Natural killer cell (primary cell): Measurements from ENCODE around the gene LETMD1. TPM values are rescaled to one million over a fixed set of nuclear protein-coding genes. Genes with fewer than 3 reads are reported as not detected.

Experiments
- ATAC-seq, 3 donors: fragments of 150-1000 bp in 2 of 3; fragments of 200-7000 bp in 1 of 3; cut with Tn5 transposase; 1 replicate in 1 of 3; 2 replicates in 2 of 3; pipeline ENCODE4 v1.10.0; 2021; ENCODE audit warnings: mild to moderate bottlenecking in 2 of 3, moderate library complexity in 2 of 3
- DNase-seq, 2 donors: peaks; one replicate each; pipeline versions ENCODE4 v3.0.0 to v3.0.0-alpha.2; 2013 to 2021; ENCODE audit warnings: mixed read lengths in 1 of 2
- H3K27ac ChIP-seq: one replicate; pipeline ENCODE4 v1.5.1; 2013; ENCODE audit warnings: mild to moderate bottlenecking, low read length
- H3K27me3 ChIP-seq: one replicate; pipeline ENCODE4 v1.6.1; 2013; ENCODE audit warnings: low read length; ENCODE audit not compliant: control insufficient read depth, insufficient read depth
- H3K36me3 ChIP-seq: one replicate; pipeline ENCODE4 v1.6.1; 2013; ENCODE audit warnings: low read length; ENCODE audit not compliant: control insufficient read depth, insufficient read depth
- H3K4me1 ChIP-seq: one replicate; pipeline ENCODE4 v1.6.1; 2013; ENCODE audit warnings: low read length; ENCODE audit not compliant: control insufficient read depth, insufficient read depth
- H3K4me3 ChIP-seq: one replicate; pipeline ENCODE4 v1.5.1; 2013; ENCODE audit warnings: low read length
- H3K9me3 ChIP-seq: one replicate; pipeline ENCODE4 v1.6.1; 2013; ENCODE audit warnings: low read length; ENCODE audit not compliant: control insufficient read depth, insufficient read depth
- H3K27ac Mint-ChIP-seq, 2 donors: one replicate each; pipeline ENCODE4 v1.8.0; 2022; ENCODE audit warnings: mild to moderate bottlenecking in 2 of 2, mixed read lengths in 2 of 2, moderate library complexity in 1 of 2
- H3K27me3 Mint-ChIP-seq, 2 donors: one replicate each; pipeline ENCODE4 v1.8.0; 2022; ENCODE audit warnings: low read depth in 2 of 2, mixed read lengths in 2 of 2
- H3K36me3 Mint-ChIP-seq: one replicate; pipeline ENCODE4 v1.8.0; 2022; ENCODE audit warnings: mixed read lengths
- H3K4me1 Mint-ChIP-seq, 2 donors: one replicate each; pipeline ENCODE4 v1.8.0; 2022; ENCODE audit warnings: mixed read lengths in 2 of 2
- H3K4me3 Mint-ChIP-seq: one replicate; pipeline ENCODE4 v1.8.0; 2022; ENCODE audit warnings: mild to moderate bottlenecking, moderate library complexity, mixed read lengths
- H3K9me3 Mint-ChIP-seq, 2 donors: one replicate each; pipeline ENCODE4 v1.8.0; 2022; ENCODE audit warnings: mixed read lengths in 2 of 2
- CTCF ChIP-seq: fragments of 200-600 bp; IDR thresholded peaks from one replicate; pipeline ENCODE4 v1.8.0; 2022; ENCODE audit warnings: antibody characterized with exemption
- WGBS: methylation state at CpG from one replicate; pipeline ENCODE4 v1.1.7; 2013; ENCODE audit warnings: missing lambda C conversion rate; ENCODE audit not compliant: insufficient coverage; 5-methylcytosine and 5-hydroxymethylcytosine counted together
- intact Hi-C: fragments of 100-400 bp; cut with micrococcal nuclease; formaldehyde crosslinking; loops from one replicate; pipeline ENCODE4 v1.14.2; 2022
- total RNA-seq, 4 donors: library from RNA; stranded (reverse); fragments of 120-200 nt in 1 of 4; gene quantifications; one replicate each; pipeline versions ENCODE4 v1.2.3 to v1.2.4, GENCODE V29; 2013 to 2022

LETMD1 gene
- total RNA-seq, 3 donors from 2014 or later (not counting 1 experiment from before 2014, with no cell fraction given), result 57.1 to 71.8 (median 58.2) TPM

DNA sequence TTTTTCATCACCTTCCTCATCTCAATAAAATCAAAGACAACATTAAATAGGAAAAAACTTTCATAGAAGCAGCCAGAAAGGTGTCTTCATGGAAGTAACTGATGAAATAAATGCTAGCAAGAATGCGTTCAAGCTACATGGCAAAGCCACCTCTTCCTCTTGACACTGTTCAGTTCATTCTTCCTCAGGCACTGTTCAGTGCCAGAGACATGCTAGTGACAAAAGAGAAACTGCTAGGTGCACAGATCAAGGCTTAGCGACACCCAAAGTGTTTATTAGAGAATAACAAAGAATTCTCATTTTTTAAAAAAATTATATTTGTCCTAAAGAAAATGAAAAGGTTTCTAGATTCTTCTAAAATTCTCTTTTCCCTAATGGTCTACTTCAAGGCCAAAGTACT is 29.2 kb upstream of the LETMD1 start:
- H3K36me3 Mint-ChIP-seq, result no peaks in the 10 kb centered on the region
- Histone ChIP-seq H3K27me3 (no peaks in the 10 kb centered on the region), H3K36me3 (no peaks in the 10 kb centered on the region), H3K27ac (no peak overlapping the region), H3K4me3 (no peak overlapping the region), H3K9me3 (no peaks in the 10 kb centered on the region), H3K4me1 (peaks cover 13% of the 10 kb centered on the region)
- H3K4me1 Mint-ChIP-seq, result peaks cover 19 to 24% of the 10 kb centered on the region in 2 donors
- no peaks in the 10 kb centered on the region for H3K9me3 Mint-ChIP-seq
- intact Hi-C loops, result no loop called here
- DNase-seq (peak in 1 of 2 donors; percentile 9), ATAC-seq (no peak)
- no peak overlapping the region for H3K27ac Mint-ChIP-seq
- no peak for TF ChIP-seq CTCF
- no peak overlapping the region for H3K4me3 Mint-ChIP-seq
- WGBS, result 80% methylated on average over 1 of the region's 2 CpGs
- H3K27me3 Mint-ChIP-seq, result no peaks in the 10 kb centered on the region

DNA sequence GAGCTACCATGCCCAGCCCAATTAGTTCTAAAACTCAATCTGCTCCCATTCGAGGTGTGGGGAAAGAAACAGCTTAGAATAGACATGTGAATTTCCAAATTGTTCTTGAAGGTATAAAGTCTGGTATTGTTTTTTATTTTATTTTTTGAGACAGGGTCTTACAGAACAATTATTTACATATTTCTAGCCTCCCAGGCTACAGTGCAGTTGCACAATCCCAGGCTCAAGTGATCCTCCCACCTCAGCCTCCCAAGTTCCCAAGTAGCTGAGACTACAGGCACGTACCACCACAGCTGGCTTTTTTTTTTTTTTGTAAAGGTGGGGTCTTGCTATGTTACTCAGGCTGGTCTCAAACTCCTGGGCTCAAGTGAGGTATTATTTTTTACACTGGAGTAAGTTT is 28.2 kb upstream of the LETMD1 start:
- Mint-ChIP-seq H3K36me3 (no peaks in the 10 kb centered on the region), H3K27me3 (no peaks in the 10 kb centered on the region), H3K4me3 (no peak overlapping the region), H3K4me1 (peaks cover 29 to 34% of the 10 kb centered on the region in 2 donors), H3K27ac (peak overlapping the region in 1 of 2 donors; percentile 83), H3K9me3 (no peaks in the 10 kb centered on the region)
- ATAC-seq, result no peak
- Histone ChIP-seq H3K27ac (no peak overlapping the region), H3K4me3 (no peak overlapping the region), H3K4me1 (peaks cover 20% of the 10 kb centered on the region), H3K9me3 (no peaks in the 10 kb centered on the region), H3K36me3 (no peaks in the 10 kb centered on the region), H3K27me3 (no peaks in the 10 kb centered on the region)
- intact Hi-C loops, result loop anchor here (10.0 kb wide), 1 partner anchor 95 kb away; a partner anchor contains a TSS
- no peak for DNase-seq
- no peak for TF ChIP-seq CTCF
- WGBS, result no CpG with 5 or more reads among the region's 2 CpGs

- Mint-ChIP-seq H3K4me1 (peaks cover 36 to 41% of the 10 kb centered on the region in 2 donors), H3K9me3 (no peaks in the 10 kb centered on the region), H3K36me3 (no peaks in the 10 kb centered on the region), H3K27me3 (no peaks in the 10 kb centered on the region), H3K27ac (peak overlapping the region; percentile 83 to 84), H3K4me3 (peak overlapping the region; percentile 79)
- no peaks in the 10 kb centered on the region for H3K9me3 ChIP-seq
- DNase-seq (peak in 1 of 2 donors; percentile 18), ATAC-seq (no peak)
- H3K36me3 ChIP-seq, result no peaks in the 10 kb centered on the region
- no peak overlapping the region for H3K27ac ChIP-seq
- H3K27me3 ChIP-seq, result no peaks in the 10 kb centered on the region
- H3K4me3 ChIP-seq, result no peak overlapping the region
- no peak for TF ChIP-seq CTCF
- H3K4me1 ChIP-seq, result peaks cover 24% of the 10 kb centered on the region
- intact Hi-C loops, result loop anchor here (10.0 kb wide), 1 partner anchor 96 kb away; a partner anchor contains a TSS
- WGBS, result 71% methylated on average over 6 of the region's 7 CpGs
Measured at GRCh38 chr12:51020448-51021182, 27.5 kb upstream of the LETMD1 start.
